ENCODE results near the gene ISG20. TPM values are rescaled to one million over a fixed set of nuclear protein-coding genes. Genes with fewer than 3 reads are reported as not detected.

Gene ISG20
- total and polyA plus RNA-seq, 7 donors, result 1.9 to 177 (median 20.1) TPM

- no peaks in the 10 kb centered on the region for H3K36me3 ChIP-seq
- intact Hi-C loops (cut with DNase I), result no loop called here
- H3K4me1 ChIP-seq, result peaks cover 0 to 22% (median 16%) of the 10 kb centered on the region in 4 donors
- no peaks in the 10 kb centered on the region for H3K9me3 ChIP-seq
- peaks cover 16 to 47% (median 44%) of the 10 kb centered on the region in 3 donors for H3K27me3 ChIP-seq
- no peak for DNase-seq
- no peak for TF ChIP-seq POLR2A (IDR thresholded peaks at IDR 0.05)
- TF ChIP-seq POLR2AphosphoS5 (IDR thresholded peaks at IDR 0.05), result no peak
- TF ChIP-seq EP300 (IDR thresholded peaks at IDR 0.05), result no peak
- no peak for TF ChIP-seq CTCF (IDR thresholded peaks at IDR 0.05)
- H3K27ac ChIP-seq, result no peak overlapping the region
- 60 to 64% methylated on average over 4 of the region's 4 CpGs for WGBS, 2 donors
- H3K4me3 ChIP-seq, result no peak overlapping the region
These were observed 30.1 kb upstream of the ISG20 start for GRCh38 chr15:88608607-88609181.

- WGBS, 2 donors, result 75 to 82% methylated on average over 4 of the region's 4 CpGs
- H3K4me1 ChIP-seq, result peaks cover 0 to 16% (median 13%) of the 10 kb centered on the region in 4 donors
- intact Hi-C loops (cut with DNase I), result no loop called here
These were observed 29.3 kb upstream of the ISG20 start for GRCh38 chr15:88609344-88610090.

GRCh38 chr15:88610701-88611231, 28.1 kb upstream of the ISG20 start:
- DNase-seq, result no peak
- TF ChIP-seq EP300 (IDR thresholded peaks at IDR 0.05) (no peak), CTCF (IDR thresholded peaks at IDR 0.05) (no peak), POLR2AphosphoS5 (IDR thresholded peaks at IDR 0.05) (no peak), POLR2A (IDR thresholded peaks at IDR 0.05) (no peak)
- Histone ChIP-seq H3K4me3 (no peak overlapping the region), H3K4me1 (peaks cover 0 to 4% (median 1%) of the 10 kb centered on the region in 4 donors), H3K27me3 (peaks cover 0 to 27% (median 23%) of the 10 kb centered on the region in 3 donors), H3K9me3 (no peaks in the 10 kb centered on the region), H3K36me3 (no peaks in the 10 kb centered on the region), H3K27ac (no peak overlapping the region)
- intact Hi-C loops (cut with DNase I), result no loop called here
- 23 to 51% methylated on average over 4 of the region's 4 CpGs for WGBS, 2 donors

More at GRCh38 chr15:88609344-88610090, 29.3 kb upstream of the ISG20 start:
- TF ChIP-seq CTCF (IDR thresholded peaks at IDR 0.05) (no peak), POLR2AphosphoS5 (IDR thresholded peaks at IDR 0.05) (no peak), EP300 (IDR thresholded peaks at IDR 0.05) (no peak), POLR2A (IDR thresholded peaks at IDR 0.05) (no peak)
- H3K27ac ChIP-seq, result no peak overlapping the region
- H3K36me3 ChIP-seq, result no peaks in the 10 kb centered on the region
- peaks cover 10 to 39% (median 35%) of the 10 kb centered on the region in 3 donors for H3K27me3 ChIP-seq
- no peak overlapping the region for H3K4me3 ChIP-seq
- no peak for DNase-seq
- no peaks in the 10 kb centered on the region for H3K9me3 ChIP-seq

- Histone ChIP-seq H3K4me3 (no peak overlapping the region), H3K27me3 (peaks cover 0 to 11% (median 8%) of the 10 kb centered on the region in 3 donors), H3K4me1 (no peaks in the 10 kb centered on the region), H3K36me3 (no peaks in the 10 kb centered on the region), H3K27ac (no peak overlapping the region), H3K9me3 (no peaks in the 10 kb centered on the region)
- no peak for DNase-seq
- intact Hi-C loops (cut with DNase I), result no loop called here
- WGBS, 2 donors, result 68 to 77% methylated on average over 7 of the region's 7 CpGs
- TF ChIP-seq EP300 (IDR thresholded peaks at IDR 0.05) (no peak), POLR2A (IDR thresholded peaks at IDR 0.05) (no peak), CTCF (IDR thresholded peaks at IDR 0.05) (no peak), POLR2AphosphoS5 (IDR thresholded peaks at IDR 0.05) (no peak)
These were observed 26.5 kb upstream of the ISG20 start for GRCh38 chr15:88612186-88612796.

Measured in sigmoid colon (tissue), 7 donors.